HL-60/S4 treated with phorbol 12-myristate 13-acetate at 8.2 ng/mL for 4 days and 3 days (cell line): ENCODE measurements around the gene FRS2.
"Not testable (repeated sequence)": the region's sequence is repeated elsewhere in the genome, so short reads cannot be mapped to it uniquely, and the experiment has no call there.

ENCODE experiments used
- in situ Hi-C: fragments of 300-500 bp; cut with MboI; formaldehyde crosslinking; loops from 2 replicates; pipeline ENCODE4 v1.15.0; 2022; ENCODE audit warnings: low sequenced_read_pairs

Gene FRS2

GRCh38 chr12:69570000-69570516 is 99.9 kb downstream of the FRS2 start:
- in situ Hi-C loops, result loop anchor here (25.0 kb wide), 2 partner anchors 183 to 283 kb away; no protein-coding TSS in a partner anchor

DNA sequence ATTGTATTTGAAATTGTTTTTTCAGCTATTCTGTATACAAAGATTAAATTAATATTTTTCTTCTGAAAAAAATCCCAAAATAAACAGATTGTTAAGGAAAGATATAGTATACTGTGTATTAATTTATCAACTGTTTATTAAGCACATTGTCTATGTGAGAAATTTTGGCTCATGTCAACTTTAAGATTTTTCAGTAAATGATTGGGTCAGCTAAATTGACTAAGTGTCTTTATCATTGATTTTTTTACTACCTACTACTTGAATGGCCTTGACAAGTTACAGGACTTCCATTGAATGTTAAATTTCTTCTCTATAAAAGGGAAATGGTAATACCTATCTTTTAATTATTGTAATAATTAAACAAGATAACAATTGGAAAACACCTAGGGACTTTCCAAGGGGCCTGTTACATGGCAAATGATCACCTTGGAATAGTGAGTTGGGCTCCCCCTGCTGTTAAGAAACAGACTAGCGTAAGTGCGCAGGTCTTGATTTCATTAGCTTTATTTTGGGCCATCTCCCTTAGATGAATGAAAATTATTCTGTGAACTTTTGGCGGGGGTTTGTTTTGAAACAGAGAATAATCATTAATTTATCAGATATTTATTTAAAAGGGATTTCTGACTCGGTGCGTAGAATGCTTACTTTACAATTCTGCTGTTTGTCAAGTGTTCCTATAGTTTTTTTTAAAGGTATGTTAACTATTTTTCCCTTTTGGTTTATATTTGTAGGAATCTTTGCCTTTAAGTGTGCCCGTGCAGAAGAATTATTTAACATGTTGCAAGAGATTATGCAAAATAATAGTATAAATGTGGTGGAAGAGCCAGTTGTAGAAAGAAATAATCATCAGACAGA is 100.6 kb downstream of the FRS2 start:
- in situ Hi-C loops, result loop anchor here (25.0 kb wide), 2 partner anchors 183 to 283 kb away; no protein-coding TSS in a partner anchor

DNA sequence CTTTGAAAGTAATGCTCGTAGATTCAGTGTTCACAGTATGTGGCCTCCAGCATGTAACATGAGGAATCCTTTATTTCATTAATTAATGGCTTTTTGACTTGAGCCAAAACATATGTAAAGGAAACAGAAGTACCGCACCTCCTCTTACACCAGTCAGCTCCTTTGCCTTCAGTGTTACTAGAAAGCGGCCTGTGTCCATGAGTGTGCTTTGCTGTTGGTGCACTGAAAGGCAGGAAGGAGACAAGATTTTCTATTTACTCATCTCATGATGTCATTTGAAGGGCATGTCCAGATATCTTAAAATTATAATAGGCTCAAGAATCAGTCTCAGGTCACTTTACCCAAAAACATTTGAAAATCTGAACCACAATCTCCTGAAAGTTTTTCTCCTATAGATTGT is 105.2 kb downstream of the FRS2 start:
- in situ Hi-C loops, result no loop called here

DNA sequence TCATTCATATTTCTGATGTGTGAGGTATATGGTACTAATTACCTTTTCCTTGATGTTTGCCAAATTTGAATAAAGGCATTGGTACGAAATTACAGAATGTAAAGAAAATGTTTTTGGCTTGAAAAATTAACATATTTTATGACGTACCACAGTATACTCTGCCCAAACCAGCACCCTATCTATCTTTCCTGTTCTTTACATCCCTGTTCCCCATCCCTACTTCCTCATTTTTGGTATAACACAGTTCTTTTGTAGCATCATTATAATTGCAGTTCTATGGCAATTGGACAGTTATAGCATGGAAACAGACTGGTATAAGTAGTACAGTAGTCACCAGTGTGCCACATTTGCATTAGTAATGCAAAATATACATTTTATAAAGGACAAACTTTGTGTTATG is 108.1 kb downstream of the FRS2 start:
- in situ Hi-C loops, result no loop called here

DNA sequence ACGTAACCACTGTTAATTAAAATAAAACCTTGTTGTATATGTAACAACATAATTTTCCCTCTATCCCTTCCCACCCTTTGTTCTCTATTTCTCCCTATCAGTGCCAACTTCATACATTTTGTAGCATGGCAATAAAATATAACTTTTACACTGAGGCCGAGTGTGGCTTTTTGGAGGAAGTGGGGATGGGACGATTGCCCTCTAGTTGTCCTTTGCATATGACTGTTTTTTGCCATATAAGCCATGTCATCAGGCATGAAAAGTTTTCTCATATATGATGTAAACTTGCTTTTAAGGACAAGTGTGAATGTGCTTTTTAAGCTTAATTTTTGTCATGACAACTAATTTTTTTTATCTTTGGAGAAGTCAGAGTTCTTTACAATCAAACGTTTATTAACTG is 108.8 kb downstream of the FRS2 start:
- in situ Hi-C loops, result no loop called here

DNA sequence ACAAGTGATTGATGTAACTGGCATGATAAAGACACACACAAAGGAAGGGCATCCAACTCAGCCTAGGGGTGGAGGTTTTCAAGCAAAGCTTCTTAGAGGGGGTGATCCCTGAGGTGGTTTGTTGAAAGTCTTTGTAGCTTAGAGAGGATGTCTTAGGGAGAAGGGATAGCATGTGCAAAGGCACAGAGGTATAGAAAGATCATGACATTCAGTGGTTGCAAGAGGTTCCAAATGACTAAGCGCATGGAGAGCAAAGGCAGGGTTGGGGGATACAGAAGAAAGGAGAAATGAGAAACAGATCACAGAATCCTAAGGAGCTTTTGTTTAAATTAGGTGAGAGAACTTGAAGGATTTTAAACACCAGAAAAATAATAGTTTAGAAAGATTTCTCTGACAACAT is 109.9 kb downstream of the FRS2 start:
- in situ Hi-C loops, result no loop called here

- in situ Hi-C loops, result no loop called here
Observed at GRCh38 chr12:69583203-69583602, 113.0 kb downstream of the FRS2 start.

DNA sequence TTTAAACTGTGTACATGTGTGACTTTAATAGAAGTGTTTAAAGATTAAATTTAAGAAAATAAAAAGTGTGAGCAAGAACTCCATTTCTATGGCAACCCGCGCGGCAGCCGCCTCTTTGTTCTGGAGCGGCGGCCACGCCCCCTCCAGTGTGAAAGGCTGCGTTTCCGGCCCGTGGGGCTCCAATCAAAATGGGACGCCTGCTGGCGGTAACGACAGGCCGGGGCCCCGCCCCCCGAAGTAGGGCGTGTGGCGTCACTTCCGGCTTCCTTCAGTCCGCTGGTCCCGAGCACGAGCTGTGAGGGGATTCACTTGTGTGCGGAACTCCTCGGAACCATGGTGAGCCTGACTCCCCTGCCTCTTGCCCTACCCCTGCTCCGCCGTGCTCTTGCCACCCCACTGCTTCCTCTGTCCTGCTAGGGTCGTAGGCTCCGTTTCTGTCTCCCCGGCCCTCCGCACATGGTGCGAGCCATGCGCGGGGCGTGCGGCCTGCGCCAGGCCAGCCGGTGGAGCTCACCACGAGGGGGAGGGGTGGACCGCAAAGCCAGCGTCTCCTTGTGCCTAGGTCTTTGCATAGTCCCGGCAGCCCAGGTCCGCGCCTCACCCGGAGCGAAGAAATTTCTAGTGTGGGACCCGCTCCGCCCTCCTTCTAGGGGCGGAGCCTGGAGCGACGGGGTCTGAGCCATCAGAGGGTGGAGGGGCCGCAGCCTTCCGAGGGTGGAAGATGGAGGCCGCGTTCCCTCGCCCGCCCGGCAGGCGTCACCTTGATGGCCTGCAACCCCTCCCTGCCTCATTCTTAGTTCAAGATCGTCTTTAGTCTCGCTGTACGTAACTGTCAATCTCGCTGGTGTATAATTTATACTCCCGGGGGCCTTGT is 115.2 kb downstream of the FRS2 start, which contains the start of gene CCT2:
Gene CCT2 (plus strand): TSS at position 271 of the 874 bp plus-strand sequence. CDS start 63 bp downstream, at position 334.
- in situ Hi-C loops, result no loop called here

DNA sequence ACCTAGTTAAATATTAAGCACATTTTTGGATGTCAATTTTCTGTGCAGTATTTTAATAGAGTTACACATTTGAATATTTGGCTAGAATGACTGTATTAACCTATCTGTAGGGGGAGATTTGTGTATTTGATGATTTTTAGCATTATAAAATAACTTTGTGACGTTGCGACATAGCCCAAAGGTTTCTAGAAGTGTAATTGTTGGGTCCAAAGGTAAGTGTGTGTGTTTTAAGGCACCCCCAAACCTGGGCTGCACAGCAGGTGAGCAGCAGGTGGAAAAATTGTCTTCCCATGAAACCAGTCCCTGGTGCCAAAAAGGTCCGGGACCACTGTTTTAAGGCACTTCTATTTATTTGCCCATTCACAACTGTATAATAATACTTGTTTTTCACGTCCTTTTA is 118.3 kb downstream of the FRS2 start:
- in situ Hi-C loops, result no loop called here

- in situ Hi-C loops, result no loop called here
Observed at GRCh38 chr12:69589082-69589481, 118.9 kb downstream of the FRS2 start.

GRCh38 chr12:69595689-69596088 is 125.5 kb downstream of the FRS2 start:
- in situ Hi-C loops, result no loop called here

DNA sequence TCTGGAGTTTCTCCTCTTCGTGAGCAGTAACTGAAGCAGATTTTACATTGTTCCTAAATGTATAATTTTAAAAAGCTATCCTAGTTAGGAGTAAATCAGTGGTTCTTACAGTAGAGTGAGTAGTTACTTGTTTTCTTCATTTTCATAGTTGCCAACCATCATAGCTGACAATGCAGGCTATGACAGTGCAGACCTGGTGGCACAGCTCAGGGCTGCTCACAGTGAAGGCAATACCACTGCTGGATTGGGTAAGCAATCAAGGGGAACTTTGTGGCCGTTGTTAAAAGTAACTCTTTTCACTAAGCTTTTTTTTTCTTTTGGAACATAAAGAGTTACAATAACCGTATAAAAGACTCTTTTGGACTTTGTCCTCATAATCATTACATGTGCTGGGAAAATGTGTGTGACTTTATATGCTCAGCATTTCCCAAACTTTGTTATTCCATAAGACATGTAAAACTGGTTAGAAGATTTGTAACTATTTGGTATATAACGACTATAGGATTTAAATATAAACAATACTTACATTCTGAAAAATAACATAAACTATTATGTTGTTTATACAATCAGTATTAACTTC is 128.1 kb downstream of the FRS2 start:
- in situ Hi-C loops, result no loop called here

- in situ Hi-C loops, result no loop called here
Observed at GRCh38 chr12:69600804-69601203, 130.6 kb downstream of the FRS2 start.

DNA sequence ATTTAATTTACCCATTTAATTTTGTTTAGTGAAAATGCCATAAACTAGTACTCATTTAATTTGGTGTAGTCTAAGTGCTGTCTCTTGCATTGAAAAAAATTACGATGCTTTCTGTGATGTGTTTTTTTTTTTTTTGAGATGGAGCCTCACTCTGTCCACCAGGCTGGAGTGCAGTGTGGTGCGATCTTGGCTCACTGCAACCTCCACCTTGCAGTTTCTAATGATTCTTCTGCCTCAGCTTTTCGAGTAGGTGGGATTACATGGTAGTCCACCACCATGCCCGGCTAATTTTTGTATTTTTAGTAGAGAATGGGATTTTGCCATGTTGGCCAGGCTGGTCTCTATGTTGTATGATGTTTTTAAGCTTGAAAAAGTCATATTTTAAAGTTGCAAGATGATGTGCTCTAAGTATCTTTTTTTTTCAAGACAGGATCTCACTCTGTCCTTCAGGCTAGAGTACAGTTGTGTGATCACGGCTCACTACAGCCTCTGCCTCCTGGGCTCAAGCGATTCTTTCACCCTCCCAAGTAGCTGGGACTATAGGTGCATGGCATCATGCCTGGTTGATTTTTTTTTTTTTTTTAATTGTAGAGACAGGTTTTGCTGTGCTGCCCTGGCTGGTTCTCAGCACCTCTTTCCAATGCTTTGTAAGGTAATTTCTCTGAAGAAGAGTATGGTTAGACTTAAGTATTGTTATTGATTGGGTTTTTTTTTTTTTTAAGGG is 131.9 kb downstream of the FRS2 start:
- in situ Hi-C loops, result no loop called here

DNA sequence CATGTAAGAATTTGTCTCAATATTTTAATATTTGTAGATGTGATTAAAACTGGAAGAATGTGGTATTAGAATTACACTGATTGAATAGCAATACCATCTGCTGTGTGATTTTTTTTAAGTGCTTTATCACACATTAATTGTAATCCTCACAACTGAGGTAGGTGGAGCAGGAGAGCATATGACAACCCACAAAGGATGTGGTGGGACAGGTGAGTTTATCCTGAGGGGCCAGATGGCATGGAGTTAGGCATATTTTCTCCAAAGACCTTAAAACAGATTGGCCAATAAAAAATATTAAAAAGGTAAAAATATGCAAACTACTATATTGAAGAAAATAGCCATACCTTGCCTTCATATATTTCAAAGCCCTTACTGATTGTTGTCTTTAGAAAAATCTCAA is 132.8 kb downstream of the FRS2 start:
- in situ Hi-C loops, result no loop called here

- in situ Hi-C loops, result not testable (repeated sequence)
Observed at GRCh38 chr12:69603556-69603955, 133.4 kb downstream of the FRS2 start.

- in situ Hi-C loops, result not testable (repeated sequence)
Observed at GRCh38 chr12:69604275-69604674, 134.1 kb downstream of the FRS2 start.

GRCh38 chr12:69608114-69608513 is 137.9 kb downstream of the FRS2 start:
- in situ Hi-C loops, result no loop called here

DNA sequence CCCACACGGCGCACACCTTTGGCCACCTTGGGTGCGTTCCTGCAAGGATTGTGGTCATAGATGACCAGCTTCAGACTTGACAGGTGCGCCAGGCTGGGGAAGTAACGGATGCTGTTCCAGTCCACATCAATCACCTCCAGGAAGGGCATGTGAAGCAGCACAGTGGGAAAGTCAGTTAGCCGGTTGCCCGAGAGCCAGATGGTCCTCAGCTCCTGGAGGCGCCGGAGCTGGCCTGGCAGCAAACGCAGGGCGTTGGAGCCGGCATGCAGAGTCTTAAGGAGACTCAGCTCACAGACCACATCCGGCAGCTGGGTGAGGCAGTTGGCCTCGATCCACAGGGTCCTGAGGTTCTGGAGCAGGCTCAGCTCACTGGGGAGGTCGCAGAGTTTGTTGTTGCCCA is 139.9 kb downstream of the FRS2 start:
- in situ Hi-C loops, result no loop called here

DNA sequence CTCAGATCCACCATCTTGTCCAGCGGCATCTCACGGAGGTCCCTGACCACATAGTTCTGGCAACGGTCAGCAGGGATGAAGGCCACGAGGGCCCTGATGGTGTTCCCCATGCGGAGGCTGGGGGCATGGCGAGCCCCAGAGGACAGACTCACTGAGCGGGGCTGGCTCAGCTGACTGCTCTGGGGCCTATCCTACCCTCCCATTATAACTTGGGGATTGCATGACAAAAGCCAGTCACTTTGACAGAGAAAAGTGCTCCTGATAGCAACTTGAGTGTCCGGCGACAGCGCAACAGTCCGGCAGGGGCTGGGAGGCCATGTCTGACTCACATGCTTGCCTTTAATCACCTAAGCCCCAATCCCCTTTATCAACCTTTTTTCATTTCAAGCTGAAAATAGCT is 140.5 kb downstream of the FRS2 start, which contains the start of gene LRRC10:
Gene LRRC10 (minus strand): TSS at position 179 of the 400 bp plus-strand sequence. CDS start 69 bp downstream, at position 110.
- in situ Hi-C loops, result no loop called here
